Endothelial cell of umbilical vein (primary cell): ENCODE results near the gene NFYA. TPM values are rescaled to one million over a fixed set of nuclear protein-coding genes. Genes with fewer than 3 reads are reported as not detected.

Experiments used
- BruUV-seq: library from RNA; stranded (reverse); fragments of 400-500 nt; replicated peaks from 2 replicates; lab custom pipeline; 2021; lab: Mats Ljungman, UMichigan
- CTCF ChIA-PET: fragments of 300-600, 350-600 bp; sonication (Branson Sonifier 250); formaldehyde crosslinking; loops from one replicate; lab custom pipeline; 2021; ENCODE audit warnings: antibody characterized with exemption, inconsistent platforms; lab: Charles Lee
- POLR2A ChIA-PET: fragments of 300-600, 350-600 bp; sonication (Branson Sonifier 250); formaldehyde crosslinking; loops from one replicate; lab custom pipeline; 2021; ENCODE audit warnings: antibody characterized with exemption, inconsistent platforms; lab: Charles Lee
- DNase-seq: peaks from one replicate; pipeline ENCODE4 v3.0.0-alpha.2; 2011; ENCODE audit warnings: low read depth, low spot score
- FAIRE-seq: peaks from 2 replicates; lab custom pipeline; 2011; peaks lifted over from hg19 to GRCh38; lab: Jason Lieb, UNC
- H2AFZ ChIP-seq: 2 replicates; pipeline ENCODE4 v1.6.0; 2012; ENCODE audit warnings: low read depth, low read length, control low read depth, inconsistent platforms
- H3K27ac ChIP-seq: 2 replicates; pipeline ENCODE4 v1.5.1; 2011; ENCODE audit warnings: low read depth, mild to moderate bottlenecking, control low read depth, low read length, moderate library complexity; ENCODE audit not compliant: insufficient read depth
- H3K27me3 ChIP-seq, 2 experiments: 2 replicates each; pipeline versions ENCODE4 v1.6.0 to v1.6.1; 2011; ENCODE audit warnings: low read length in 2 of 2, mixed read lengths in 1 of 2; ENCODE audit not compliant: control insufficient read depth in 2 of 2, insufficient read depth in 2 of 2
- H3K36me3 ChIP-seq, 2 experiments: 2 replicates in 1 of 2; 3 replicates in 1 of 2; pipeline ENCODE4 v1.5.1; 2011; ENCODE audit warnings: low read length in 2 of 2, mild to moderate bottlenecking in 1 of 2, moderate library complexity in 1 of 2; ENCODE audit not compliant: control insufficient read depth in 2 of 2, insufficient read depth in 2 of 2; ENCODE audit errors: extremely low read depth in 1 of 2
- H3K4me1 ChIP-seq: 3 replicates; pipeline ENCODE4 v1.5.1; 2011; ENCODE audit warnings: mild to moderate bottlenecking, low read length; ENCODE audit not compliant: control insufficient read depth, insufficient read depth; ENCODE audit errors: extremely low read depth
- H3K4me2 ChIP-seq: 2 replicates; pipeline ENCODE4 v1.6.1; 2011; ENCODE audit warnings: low read length, control low read depth, mixed read lengths; ENCODE audit not compliant: insufficient read depth
- H3K4me3 ChIP-seq, 3 experiments: fragments of 200-600 bp in 1 of 3; sonication (generic), shearing (Covaris generic) in 1 of 3; replicated peaks in 1 of 3; 2 replicates each; pipeline ENCODE4 v1.5.1; 2011 to 2016; ENCODE audit warnings: control low read depth in 3 of 3, low read length in 3 of 3, mild to moderate bottlenecking in 2 of 3, inconsistent platforms in 1 of 3, low read depth in 1 of 3, moderate library complexity in 1 of 3; ENCODE audit not compliant: insufficient read depth in 1 of 3
- H3K79me2 ChIP-seq: 2 replicates; pipeline ENCODE4 v1.6.0; 2012; ENCODE audit warnings: low read length, inconsistent platforms; ENCODE audit not compliant: control insufficient read depth, insufficient read depth
- H3K9ac ChIP-seq: replicated peaks from 2 replicates; pipeline ENCODE3; 2011; ENCODE audit warnings: low read length, control low read depth; ENCODE audit not compliant: insufficient read depth; ENCODE audit errors: extremely low read depth
- H3K9me1 ChIP-seq: replicated peaks from 3 replicates; pipeline ENCODE4 v1.6.0; 2011; ENCODE audit warnings: mild to moderate bottlenecking, low read length; ENCODE audit not compliant: control insufficient read depth, insufficient read depth; ENCODE audit errors: extremely low read depth
- H3K9me3 ChIP-seq: replicated peaks from 2 replicates; pipeline ENCODE4 v1.5.1; 2012; ENCODE audit warnings: low read length, inconsistent platforms; ENCODE audit not compliant: control insufficient read depth, insufficient read depth
- H4K20me1 ChIP-seq: replicated peaks from 2 replicates; pipeline ENCODE3; 2011; ENCODE audit warnings: mild to moderate bottlenecking, low read length; ENCODE audit not compliant: control insufficient read depth, insufficient read depth; ENCODE audit errors: extremely low read depth
- EZH2 ChIP-seq: IDR thresholded peaks from 2 replicates; pipeline ENCODE4 v1.6.1; 2012; ENCODE audit warnings: borderline replicate concordance, low read depth, mild to moderate bottlenecking, moderate library complexity, low read length, inconsistent platforms; ENCODE audit not compliant: severe bottlenecking
- FOS ChIP-seq: IDR thresholded peaks from 2 replicates; pipeline ENCODE4 v1.6.1; 2011; ENCODE audit warnings: mild to moderate bottlenecking, low read length, moderate library complexity, borderline replicate concordance; ENCODE audit not compliant: insufficient read depth
- GATA2 ChIP-seq: IDR thresholded peaks from 2 replicates; pipeline ENCODE4 v1.7.0; 2011; ENCODE audit warnings: low read depth, mild to moderate bottlenecking, moderate library complexity, mixed read lengths, low read length; ENCODE audit not compliant: insufficient read length, insufficient read depth
- JUN ChIP-seq: IDR thresholded peaks from 2 replicates; pipeline ENCODE4 v1.6.1; 2011; ENCODE audit warnings: borderline replicate concordance, low read depth; ENCODE audit not compliant: insufficient read length, insufficient read depth
- MYC ChIP-seq: IDR thresholded peaks from one replicate; pipeline ENCODE4 v1.6.1; 2011; ENCODE audit warnings: mild to moderate bottlenecking, low read depth, low read length
- POLR2A ChIP-seq: IDR thresholded peaks from 2 replicates; pipeline ENCODE4 v1.6.1; 2012; ENCODE audit warnings: low read depth, mild to moderate bottlenecking, control low read depth, low read length
- POLR2AphosphoS5 ChIP-seq: IDR thresholded peaks from 2 replicates; pipeline ENCODE4 v1.6.1; 2012; ENCODE audit warnings: low read depth, mild to moderate bottlenecking, control low read depth, low read length, moderate library complexity; ENCODE audit not compliant: insufficient read depth
- dilution Hi-C: fragments of 300-500 bp; cut with MboI; formaldehyde crosslinking; loops from one replicate; pipeline ENCODE4 v1.15.0; 2019; ENCODE audit warnings: low sequenced_read_pairs; ENCODE audit not compliant: extremely low pct_ligation_motif_present
- intact Hi-C: fragments of 100-400 bp; cut with micrococcal nuclease; formaldehyde crosslinking; loops from one replicate; pipeline ENCODE4 v1.10.0; 2022
- polyA plus RNA-seq, 4 experiments: library from polyadenylated mRNA; depleted of rRNA in 3 of 4; stranded (reverse) in 3 of 4; unstranded in 1 of 4; fragments of >200 nt; gene quantifications; 2 replicates each; pipeline versions ENCODE4 v1.2.1 to v1.2.3, GENCODE V29; 2011 to 2012; ENCODE audit warnings: missing spikeins in 1 of 4
- total RNA-seq: library from RNA; stranded (reverse); gene quantifications from 2 replicates; pipeline ENCODE4 v1.2.3, GENCODE V29; 2021
- TF ChIP-seq, protein P1 (sequence below): IDR thresholded peaks from 2 replicates; pipeline ENCODE4 v1.6.1; 2011; ENCODE audit not compliant: insufficient read depth, insufficient read length
- TF ChIP-seq, protein P2 (sequence below), 2 donors: IDR thresholded peaks; 1 replicate in 1 of 2; 2 replicates in 1 of 2; pipeline ENCODE4 v1.5.1; 2011; ENCODE audit warnings: low read length in 2 of 2, mild to moderate bottlenecking in 2 of 2, moderate library complexity in 2 of 2, control low read depth in 1 of 2, inconsistent platforms in 1 of 2, low read depth in 1 of 2; ENCODE audit not compliant: insufficient read depth in 1 of 2; ENCODE audit errors: extremely low read depth in 1 of 2

The NFYA gene
- total and polyA plus RNA-seq, 2 donors (not counting 3 experiments of a cell fraction or from before 2014, with no cell fraction given) = 13.1 to 29.0 TPM

- peaks cover 0 to 2% of the 10 kb centered on the region in 2 experiments for H3K27me3 ChIP-seq
- DNase-seq (no peak), FAIRE-seq (no peak)
- no peak overlapping the region for H3K27ac ChIP-seq
- intact Hi-C loops (no loop called here), dilution Hi-C loops (no loop called here)
- ChIA-PET CTCF (interaction anchor here (1.3 to 3.0 kb wide), 11 partner anchors 9 to 497 kb away, joined by 3 to 22 read pairs (median 10); no protein-coding TSS in a partner anchor), POLR2A (no interaction called here)
- no peak overlapping the region for H3K4me3 ChIP-seq
- TF ChIP-seq, protein P1, sequence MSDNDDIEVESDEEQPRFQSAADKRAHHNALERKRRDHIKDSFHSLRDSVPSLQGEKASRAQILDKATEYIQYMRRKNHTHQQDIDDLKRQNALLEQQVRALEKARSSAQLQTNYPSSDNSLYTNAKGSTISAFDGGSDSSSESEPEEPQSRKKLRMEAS = no peak
- TF ChIP-seq EZH2 (no peak), FOS (no peak), POLR2AphosphoS5 (no peak), GATA2 (no peak), JUN (no peak), MYC (no peak), POLR2A (no peak)
- TF ChIP-seq, protein P2, sequence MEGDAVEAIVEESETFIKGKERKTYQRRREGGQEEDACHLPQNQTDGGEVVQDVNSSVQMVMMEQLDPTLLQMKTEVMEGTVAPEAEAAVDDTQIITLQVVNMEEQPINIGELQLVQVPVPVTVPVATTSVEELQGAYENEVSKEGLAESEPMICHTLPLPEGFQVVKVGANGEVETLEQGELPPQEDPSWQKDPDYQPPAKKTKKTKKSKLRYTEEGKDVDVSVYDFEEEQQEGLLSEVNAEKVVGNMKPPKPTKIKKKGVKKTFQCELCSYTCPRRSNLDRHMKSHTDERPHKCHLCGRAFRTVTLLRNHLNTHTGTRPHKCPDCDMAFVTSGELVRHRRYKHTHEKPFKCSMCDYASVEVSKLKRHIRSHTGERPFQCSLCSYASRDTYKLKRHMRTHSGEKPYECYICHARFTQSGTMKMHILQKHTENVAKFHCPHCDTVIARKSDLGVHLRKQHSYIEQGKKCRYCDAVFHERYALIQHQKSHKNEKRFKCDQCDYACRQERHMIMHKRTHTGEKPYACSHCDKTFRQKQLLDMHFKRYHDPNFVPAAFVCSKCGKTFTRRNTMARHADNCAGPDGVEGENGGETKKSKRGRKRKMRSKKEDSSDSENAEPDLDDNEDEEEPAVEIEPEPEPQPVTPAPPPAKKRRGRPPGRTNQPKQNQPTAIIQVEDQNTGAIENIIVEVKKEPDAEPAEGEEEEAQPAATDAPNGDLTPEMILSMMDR (IDR thresholded peaks at IDR 0.05; ENCODE audit: extremely low read depth in 1 of 2, insufficient read depth in 1 of 2, low read depth in 1 of 2, low read length in 2 of 2) = no peak
- peaks cover 2% of the 10 kb centered on the region for H3K4me1 ChIP-seq
- H2AFZ ChIP-seq = no peak overlapping the region
- no TSS peak for BruUV-seq
- H3K4me2 ChIP-seq = no peak overlapping the region
- no peaks in the 10 kb centered on the region for H3K9me3 ChIP-seq
- H3K9ac ChIP-seq = no peak overlapping the region
- no peaks in the 10 kb centered on the region for H3K36me3 ChIP-seq
- H3K9me1 ChIP-seq = no peaks in the 10 kb centered on the region
- no peaks in the 10 kb centered on the region for H4K20me1 ChIP-seq
- H3K79me2 ChIP-seq = no peaks in the 10 kb centered on the region
Observed at GRCh38 chr6:41040101-41040939, 32.5 kb upstream of the NFYA start.
